Nephron progenitor cell (in vitro differentiated cells): ENCODE data around the gene GAK.

ENCODE experiments used
- DNase-seq: peaks from one replicate; pipeline ENCODE4 v3.0.0; 2021
- H3K27ac Mint-ChIP-seq: 2 replicates; pipeline ENCODE4 v1.8.0; 2021; ENCODE audit warnings: mild to moderate bottlenecking, moderate library complexity, mixed read lengths
- H3K27me3 Mint-ChIP-seq: 2 replicates; pipeline ENCODE4 v1.8.0; 2021; ENCODE audit warnings: mild to moderate bottlenecking, low read depth, mixed read lengths; ENCODE audit not compliant: poor library complexity
- H3K36me3 Mint-ChIP-seq: 2 replicates; pipeline ENCODE4 v1.8.0; 2021; ENCODE audit warnings: low read depth, mixed read lengths
- H3K4me1 Mint-ChIP-seq: 2 replicates; pipeline ENCODE4 v1.8.0; 2021; ENCODE audit warnings: mixed read lengths
- H3K4me3 Mint-ChIP-seq: 2 replicates; pipeline ENCODE4 v1.8.0; 2021; ENCODE audit warnings: mild to moderate bottlenecking, moderate library complexity, mixed read lengths
- H3K9me3 Mint-ChIP-seq: 2 replicates; pipeline ENCODE4 v1.8.0; 2021; ENCODE audit warnings: mild to moderate bottlenecking, moderate library complexity, mixed read lengths
- CTCF ChIP-seq: fragments of 200-600 bp; sonication (generic); IDR thresholded peaks from 2 replicates; pipeline ENCODE4 v1.5.0; 2021; ENCODE audit warnings: antibody characterized with exemption

The GAK gene

GRCh38 chr4:837772-838171 is 94.3 kb downstream of the GAK start:
- Mint-ChIP-seq H3K4me3 (no peak overlapping the region), H3K9me3 (peaks cover 42% of the 10 kb centered on the region), H3K27ac (no peak overlapping the region), H3K4me1 (no peaks in the 10 kb centered on the region), H3K36me3 (peaks cover 26% of the 10 kb centered on the region), H3K27me3 (peaks cover 16% of the 10 kb centered on the region)
- DNase-seq, result no peak
- no peak for TF ChIP-seq CTCF

- H3K4me1 Mint-ChIP-seq, result no peaks in the 10 kb centered on the region
- no peak overlapping the region for H3K27ac Mint-ChIP-seq
- no peak for TF ChIP-seq CTCF
- peaks cover 36% of the 10 kb centered on the region for H3K9me3 Mint-ChIP-seq
- peaks cover 18% of the 10 kb centered on the region for H3K36me3 Mint-ChIP-seq
- no peak overlapping the region for H3K4me3 Mint-ChIP-seq
- H3K27me3 Mint-ChIP-seq, result peaks cover 16% of the 10 kb centered on the region
- no peak for DNase-seq
Measured at GRCh38 chr4:836750-837301, 95.3 kb downstream of the GAK start.

- DNase-seq, result no peak
- Mint-ChIP-seq H3K9me3 (peaks cover 31% of the 10 kb centered on the region), H3K4me1 (no peaks in the 10 kb centered on the region), H3K27ac (no peak overlapping the region), H3K4me3 (no peak overlapping the region), H3K27me3 (peaks cover 16% of the 10 kb centered on the region), H3K36me3 (peaks cover 14% of the 10 kb centered on the region)
- no peak for TF ChIP-seq CTCF
Measured at GRCh38 chr4:836003-836511, 96.1 kb downstream of the GAK start.

- H3K4me3 Mint-ChIP-seq, result no peak overlapping the region
- H3K36me3 Mint-ChIP-seq, result peaks cover 9% of the 10 kb centered on the region
- TF ChIP-seq CTCF, result no peak
- no peaks in the 10 kb centered on the region for H3K4me1 Mint-ChIP-seq
- DNase-seq, result no peak
- no peak overlapping the region for H3K27ac Mint-ChIP-seq
- peaks cover 26% of the 10 kb centered on the region for H3K9me3 Mint-ChIP-seq
- peaks cover 16% of the 10 kb centered on the region for H3K27me3 Mint-ChIP-seq
Measured at GRCh38 chr4:835148-836002, 96.7 kb downstream of the GAK start.

GRCh38 chr4:834368-835147 is 97.6 kb downstream of the GAK start:
- Mint-ChIP-seq H3K27ac (peak overlapping the region; percentile 72), H3K9me3 (peaks cover 19% of the 10 kb centered on the region), H3K4me3 (no peak overlapping the region), H3K4me1 (no peaks in the 10 kb centered on the region), H3K36me3 (peaks cover 4% of the 10 kb centered on the region), H3K27me3 (peaks cover 11% of the 10 kb centered on the region)
- no peak for DNase-seq
- TF ChIP-seq CTCF, result no peak
